HG02938 (cell line): Measurements from ENCODE around the gene BMP4.

Source experiments
- ATAC-seq: cut with Tn5 transposase; IDR thresholded peaks from one replicate; pipeline ENCODE4 v1.9.1; 2021; ENCODE audit warnings: mild to moderate bottlenecking, moderate library complexity; ENCODE audit not compliant: unreplicated experiment

Gene BMP4

DNA sequence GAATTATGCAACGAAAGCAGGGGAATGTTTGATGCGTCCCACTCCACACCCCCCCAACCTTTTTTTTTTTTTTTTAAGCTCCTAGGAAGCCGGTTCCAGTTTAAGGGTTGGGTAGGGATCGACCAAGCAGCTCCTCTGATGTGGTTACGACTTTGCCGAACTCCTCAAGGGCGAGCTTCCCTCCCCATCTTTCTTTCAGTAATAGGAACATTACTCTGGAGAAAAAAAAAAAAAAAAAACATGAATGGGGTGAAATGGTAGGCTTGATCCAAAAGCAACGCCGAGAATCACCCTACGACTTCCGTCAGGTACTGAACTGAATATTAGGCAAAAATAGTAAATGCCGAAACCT lies 9.6 kb downstream of the BMP4 start:
- no peak for ATAC-seq

- no peak for ATAC-seq
Observed at GRCh38 chr14:53946404-53947093, 10.1 kb downstream of the BMP4 start.

GRCh38 chr14:53946071-53946403 lies 10.6 kb downstream of the BMP4 start:
- ATAC-seq: no peak

GRCh38 chr14:53943751-53944083 lies 12.9 kb downstream of the BMP4 start:
- no peak for ATAC-seq

- no peak for ATAC-seq
Observed at GRCh38 chr14:53942970-53943750, 13.5 kb downstream of the BMP4 start.

DNA sequence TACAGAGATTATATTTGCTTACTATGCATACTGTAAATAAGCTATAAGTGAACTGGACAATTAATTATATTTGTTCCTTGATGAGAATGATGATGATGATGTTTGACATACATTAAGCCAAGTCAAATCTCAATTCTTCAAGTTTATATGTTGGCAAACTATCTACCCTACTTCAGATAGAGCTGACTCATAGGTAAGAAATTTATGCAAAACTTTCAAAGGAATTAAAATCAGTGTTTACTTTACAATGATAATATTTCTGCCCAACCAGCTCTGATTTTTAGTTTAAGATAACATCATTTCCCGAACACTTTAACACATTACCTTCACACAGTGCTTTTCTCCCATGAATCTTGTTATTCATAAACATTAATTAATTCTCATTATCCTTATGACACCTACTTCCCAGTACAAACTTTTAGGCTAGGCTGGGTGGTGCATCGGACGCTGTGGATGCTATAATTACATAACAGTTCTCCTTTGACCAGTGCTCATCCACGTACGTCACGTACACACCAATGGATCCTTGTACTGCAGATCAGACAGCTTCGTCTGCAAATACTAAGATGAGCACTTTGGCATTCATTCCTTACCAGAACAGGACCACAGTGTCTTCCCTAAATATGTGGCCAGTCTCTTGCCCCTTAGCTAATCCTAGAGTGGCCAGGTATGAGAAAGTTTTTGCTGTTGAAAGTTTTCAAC lies 18.3 kb downstream of the BMP4 start:
- ATAC-seq: no peak

GRCh38 chr14:53934778-53935414 lies 21.7 kb downstream of the BMP4 start:
- no peak for ATAC-seq

- no peak for ATAC-seq
Observed at GRCh38 chr14:53932966-53933365, 23.7 kb downstream of the BMP4 start.

DNA sequence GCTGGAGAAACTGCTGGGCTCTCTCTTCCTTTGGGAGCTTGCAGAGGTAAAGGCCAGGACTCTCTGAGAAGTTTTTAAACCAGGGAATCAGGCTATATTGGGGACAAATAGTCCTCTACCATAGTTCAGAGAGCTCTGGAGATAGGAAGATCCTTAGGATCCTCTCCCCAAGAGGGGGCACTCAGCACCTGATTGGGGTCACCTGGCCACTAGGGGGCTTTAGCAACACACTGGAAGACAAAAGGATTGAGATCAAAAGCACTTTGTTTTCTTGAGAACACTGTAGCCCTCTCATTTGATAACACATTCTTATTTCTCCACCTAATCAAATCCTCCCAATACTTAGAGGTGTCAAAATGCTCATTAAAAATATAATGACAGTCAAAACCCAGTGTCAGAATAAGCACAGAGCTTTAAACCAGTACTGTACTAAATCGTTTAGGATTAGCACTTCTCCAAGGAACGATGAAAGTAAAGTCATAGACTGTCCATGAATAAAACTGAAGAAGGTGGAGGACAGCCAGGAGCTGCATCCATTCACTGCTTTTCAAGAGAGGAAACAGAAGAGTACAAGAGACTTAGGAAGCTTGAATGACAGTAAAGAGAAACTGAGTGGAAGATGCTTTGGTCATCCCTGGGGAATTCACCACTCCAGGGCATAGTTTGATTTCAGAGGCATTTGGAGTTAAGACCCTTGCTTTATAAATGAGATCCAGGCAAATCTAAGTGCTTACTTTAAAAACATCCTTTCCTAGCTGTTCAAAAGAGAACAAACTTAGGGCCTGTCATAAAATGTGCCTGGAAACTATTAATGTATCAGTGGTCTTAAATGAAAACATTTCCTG lies 26.5 kb downstream of the BMP4 start:
- no peak for ATAC-seq

GRCh38 chr14:53927171-53927570 lies 29.5 kb downstream of the BMP4 start:
- no peak for ATAC-seq

DNA sequence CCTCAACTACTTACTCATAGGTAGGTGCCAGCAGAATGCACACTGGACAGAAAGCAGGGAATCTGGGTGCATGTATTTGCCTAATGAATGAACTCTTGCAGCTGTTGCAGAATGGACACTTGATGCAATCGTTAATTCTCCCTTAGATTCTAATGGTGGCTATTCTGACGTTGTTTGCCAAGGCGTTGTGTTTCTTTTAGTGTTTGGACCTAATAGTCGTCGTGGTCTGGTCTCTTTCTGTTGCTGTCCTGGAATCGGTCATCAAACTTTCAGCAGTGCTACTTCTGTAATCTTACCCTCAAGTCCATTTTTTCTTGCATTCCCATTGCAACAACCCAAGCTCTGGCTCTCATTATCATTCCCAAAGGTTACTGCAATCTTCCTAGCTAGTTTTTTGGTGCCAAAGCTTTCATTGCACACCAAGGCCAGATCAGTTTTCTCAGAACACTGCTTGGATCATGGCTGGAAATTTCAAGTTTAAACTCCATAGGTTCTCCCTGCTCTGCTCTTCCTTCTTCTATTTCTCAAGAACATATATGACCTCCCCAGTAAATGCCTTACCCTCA lies 31.3 kb downstream of the BMP4 start:
- no peak for ATAC-seq

- ATAC-seq: no peak
Observed at GRCh38 chr14:53924753-53925152, 31.9 kb downstream of the BMP4 start.

DNA sequence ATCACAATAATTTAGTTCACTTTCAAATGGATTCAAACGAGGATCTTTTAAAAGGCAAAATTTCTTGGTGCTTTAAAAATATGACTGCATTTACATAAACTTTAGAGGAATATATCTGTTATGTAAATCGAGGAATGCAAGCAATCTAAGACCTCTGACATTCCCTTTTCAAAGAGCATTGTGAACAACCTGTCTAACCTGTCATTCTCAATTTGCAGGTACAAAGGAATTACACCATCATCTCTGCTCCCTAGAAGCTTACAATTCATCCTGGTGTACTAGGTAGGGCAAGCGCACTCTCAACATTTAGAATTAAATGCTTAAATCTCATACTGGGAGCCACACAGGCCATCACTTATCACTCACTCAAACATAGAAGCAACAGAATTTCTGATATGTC lies 35.6 kb downstream of the BMP4 start:
- no peak for ATAC-seq

- ATAC-seq: no peak
Observed at GRCh38 chr14:53916239-53916638, 40.4 kb downstream of the BMP4 start.

- no peak for ATAC-seq
Observed at GRCh38 chr14:53915364-53916014, 41.1 kb downstream of the BMP4 start.

- no peak for ATAC-seq
Observed at GRCh38 chr14:53912021-53912420, 44.6 kb downstream of the BMP4 start.

- ATAC-seq: no peak
Observed at GRCh38 chr14:53908416-53908815, 48.2 kb downstream of the BMP4 start.

DNA sequence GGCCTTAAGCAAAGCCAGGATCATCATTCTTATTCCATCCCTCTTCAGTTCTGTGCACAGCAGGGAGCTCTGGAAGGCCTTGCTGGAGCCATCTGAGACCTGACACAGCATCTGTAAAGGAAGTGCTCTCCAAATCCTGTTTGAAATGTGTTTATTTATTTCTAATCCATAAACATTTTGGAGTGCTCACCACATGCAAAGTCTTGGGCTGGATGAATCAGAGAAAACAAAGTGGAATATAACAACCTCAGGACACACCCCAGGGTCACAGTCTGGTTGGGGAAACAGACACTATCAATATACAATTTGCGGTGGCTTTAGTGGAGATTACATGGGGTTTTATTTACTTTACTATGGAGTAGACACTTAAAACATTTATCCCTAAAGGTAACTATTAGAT lies 54.3 kb downstream of the BMP4 start:
- no peak for ATAC-seq

DNA sequence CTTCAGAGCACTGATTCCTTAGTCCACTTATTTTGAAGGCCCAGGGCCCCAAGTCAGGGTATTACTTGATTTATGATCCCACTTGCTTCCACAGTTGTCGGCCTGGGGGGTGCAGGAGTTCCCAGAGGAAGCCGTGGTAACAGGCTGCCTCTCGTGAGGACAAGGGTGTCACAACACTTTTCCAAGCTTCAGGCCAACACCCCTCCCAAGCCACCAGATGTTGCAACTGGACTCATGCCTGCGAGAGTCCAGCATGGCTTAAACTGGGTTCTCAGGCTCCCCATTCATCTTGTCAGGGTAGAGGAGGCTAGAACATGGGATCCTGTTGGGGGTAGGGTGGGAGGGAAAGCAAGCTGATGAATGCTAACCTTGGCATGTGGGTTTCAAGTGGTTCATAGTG lies 56.1 kb downstream of the BMP4 start:
- ATAC-seq: no peak
